GM18870 (cell line): ENCODE measurements around the gene BRIP1.
A peak's percentile ranks its signal among the peaks of the same experiment; 100 is the strongest.
"Not testable (repeated sequence)": the region's sequence is repeated elsewhere in the genome, so short reads cannot be mapped to it uniquely, and the experiment has no call there.

Source experiments
- ATAC-seq: cut with Tn5 transposase; IDR thresholded peaks from one replicate; pipeline ENCODE4 v1.9.1; 2021; ENCODE audit warnings: moderate library complexity; ENCODE audit not compliant: unreplicated experiment

BRIP1 gene

DNA sequence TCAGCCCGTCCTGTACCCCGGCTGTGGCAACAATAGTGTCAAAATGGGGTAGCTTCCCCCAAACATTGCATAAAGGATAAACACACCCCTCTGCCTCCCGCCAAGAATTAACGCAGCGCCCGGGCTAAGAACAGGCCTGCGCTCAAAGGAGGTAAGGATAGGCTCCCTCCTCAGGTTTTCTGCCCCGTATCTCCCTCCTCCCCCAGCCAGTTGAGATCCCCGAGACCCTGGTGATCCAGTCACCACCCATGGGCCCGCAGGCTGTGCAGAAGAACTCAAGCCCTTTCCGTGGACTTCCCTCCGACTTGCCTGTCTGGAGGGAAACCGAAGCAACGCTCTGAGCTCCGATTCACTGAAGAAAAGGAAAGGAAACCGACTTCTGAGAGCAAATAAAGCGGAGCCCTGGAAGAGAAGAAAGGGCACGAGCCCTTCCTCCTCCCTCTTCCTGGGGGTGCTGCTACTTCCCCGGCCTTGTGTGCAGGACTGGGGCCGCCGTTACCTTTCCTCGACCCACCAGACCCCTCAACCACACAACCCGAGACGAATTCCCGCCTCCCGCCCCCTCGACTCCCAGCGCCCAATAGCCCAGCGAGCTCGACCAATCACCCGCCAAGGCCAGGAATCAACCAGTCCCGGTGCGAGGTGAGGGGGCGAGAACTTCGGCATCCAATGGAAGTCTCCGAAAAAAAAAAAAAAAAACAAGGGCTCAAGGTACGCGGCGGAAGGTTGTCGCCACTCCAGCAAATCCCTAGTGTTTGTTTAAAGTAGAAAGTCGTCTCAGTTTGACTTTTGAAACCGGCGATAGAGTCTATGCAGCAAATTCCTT lies at the start of gene BRIP1:
BRIP1 (minus strand) TSS at position 554 of the 826 bp plus-strand sequence. CDS start 1,989 bp downstream, outside the sequence.
- ATAC-seq = peak; percentile 70

DNA sequence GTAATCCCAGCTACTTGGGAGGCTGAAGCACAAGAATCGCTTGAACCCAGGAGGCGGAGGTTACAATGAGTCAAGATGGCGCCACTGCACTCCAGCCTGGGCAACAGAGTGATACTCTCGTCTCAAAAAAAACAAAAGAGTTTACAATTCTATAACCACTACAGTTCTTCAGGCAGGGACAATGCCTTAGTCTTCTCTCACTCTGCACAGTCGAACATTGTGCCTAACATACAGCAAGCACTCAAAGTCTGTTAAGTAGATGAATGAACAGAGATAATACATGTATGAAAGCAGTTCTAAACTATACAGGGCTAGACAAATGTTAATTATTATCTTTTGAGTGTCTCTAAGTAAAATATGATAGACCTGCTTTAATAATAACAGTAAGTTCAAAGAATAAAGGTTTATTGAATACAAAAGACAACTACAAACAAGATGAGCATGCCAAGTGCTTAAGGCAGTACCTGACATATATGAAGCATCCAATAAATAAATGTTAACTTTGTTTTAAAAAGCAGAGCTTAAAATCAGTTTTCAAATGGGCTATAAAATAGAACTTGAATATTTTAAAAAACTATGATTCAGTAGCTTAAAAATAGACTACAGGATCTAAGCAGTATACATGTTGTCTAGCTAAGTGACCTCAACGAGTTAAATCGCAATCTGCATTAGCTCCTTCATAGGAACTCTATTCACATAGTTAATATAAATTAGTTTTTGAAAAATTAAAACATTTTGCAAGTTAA lies 45.1 kb upstream of the BRIP1 start:
- ATAC-seq = no peak

DNA sequence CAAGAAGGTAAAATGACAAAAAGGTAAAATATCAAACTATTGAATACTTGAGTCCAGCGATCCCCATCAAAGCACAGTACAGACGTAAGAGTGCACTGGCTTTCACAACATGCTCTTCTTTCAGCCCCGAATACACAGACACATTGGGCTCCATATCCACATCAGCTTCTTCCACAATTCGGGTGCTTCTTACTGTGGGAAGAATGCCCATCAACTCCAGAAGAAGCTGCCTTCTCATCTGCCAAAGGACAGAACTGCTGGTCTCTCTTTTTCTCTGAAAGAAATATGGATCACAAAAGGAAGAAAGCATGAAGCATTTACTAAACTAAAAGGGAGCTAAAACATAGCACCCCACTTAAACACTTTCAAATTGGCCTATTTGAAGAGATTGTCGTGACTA lies 44.0 kb upstream of the BRIP1 start:
- ATAC-seq = no peak

DNA sequence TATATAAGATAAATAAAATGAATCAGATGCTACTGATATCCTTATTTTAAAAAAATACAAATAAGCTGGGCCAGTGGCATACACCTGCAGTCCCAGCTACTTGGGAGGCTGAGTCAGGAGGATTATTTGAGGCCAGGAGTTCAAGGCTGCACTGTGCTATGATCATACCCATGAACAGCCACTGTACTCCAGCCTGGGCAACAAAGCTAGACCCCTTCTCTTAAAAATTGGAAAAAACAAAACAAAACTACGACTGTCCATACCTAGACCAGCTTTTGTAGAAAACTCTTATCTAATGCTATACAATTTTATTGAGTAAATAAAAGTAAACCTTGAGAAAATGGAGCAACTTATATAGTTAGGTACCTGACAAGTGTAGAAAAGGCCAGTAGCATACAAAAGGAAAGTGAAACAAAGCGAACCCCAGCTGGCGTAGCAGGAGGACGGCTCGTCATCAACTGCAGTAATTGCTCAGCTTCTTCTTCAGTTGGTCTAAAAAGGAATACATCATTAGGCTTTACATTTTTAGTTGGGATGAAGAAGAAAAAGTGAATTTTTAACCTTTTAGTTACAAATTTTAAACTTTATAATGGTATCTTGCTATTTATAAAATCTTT lies 40.9 kb upstream of the BRIP1 start:
- peak; percentile 69 for ATAC-seq

DNA sequence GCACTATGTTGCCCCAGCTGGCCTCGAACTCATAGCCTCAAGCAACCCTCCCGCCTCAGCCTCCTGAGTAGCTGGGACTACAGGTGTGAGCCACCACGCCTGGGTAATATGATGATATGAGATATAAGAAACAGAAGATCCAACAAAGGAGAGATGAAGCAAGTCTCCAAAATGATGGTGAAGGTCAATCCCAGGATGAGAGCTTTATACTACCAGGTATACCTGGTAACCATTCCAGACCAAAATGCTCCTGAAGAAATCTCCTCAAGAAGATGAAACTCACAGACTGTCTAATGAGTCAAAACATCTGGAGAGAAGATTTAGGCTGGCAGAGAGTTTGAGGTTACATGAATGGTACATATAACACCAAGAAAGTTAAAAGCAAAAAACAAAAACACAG lies 39.9 kb upstream of the BRIP1 start:
- ATAC-seq = no peak

DNA sequence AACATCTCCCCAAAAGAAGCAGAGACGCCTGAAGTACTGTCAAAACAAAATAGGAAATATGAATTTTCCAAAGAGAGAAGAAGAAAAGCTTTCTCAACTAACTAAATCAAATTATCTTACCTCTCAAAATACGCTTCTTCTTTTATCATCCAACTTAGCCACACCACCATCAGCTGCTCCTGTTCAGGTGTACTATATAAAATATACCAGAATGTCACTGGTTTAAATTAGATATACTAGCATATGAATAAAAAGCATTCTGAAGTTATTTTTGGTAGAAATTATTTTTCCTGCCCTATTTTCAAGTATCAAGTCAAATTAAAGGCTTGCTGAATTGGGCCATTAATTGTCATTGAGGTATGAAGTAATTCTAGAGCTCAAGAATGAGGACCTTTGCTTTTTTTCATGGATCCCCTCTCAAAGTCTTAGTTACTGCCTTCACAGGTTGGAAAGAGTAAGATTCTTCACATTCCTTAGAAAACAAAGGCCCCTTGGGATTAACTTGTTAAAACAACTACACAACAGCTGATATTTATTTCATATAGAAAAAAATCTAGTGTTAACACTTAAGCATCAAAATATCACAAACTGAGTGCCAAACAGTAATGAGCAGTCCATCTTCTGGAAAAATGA lies 34.3 kb upstream of the BRIP1 start:
- no peak for ATAC-seq

DNA sequence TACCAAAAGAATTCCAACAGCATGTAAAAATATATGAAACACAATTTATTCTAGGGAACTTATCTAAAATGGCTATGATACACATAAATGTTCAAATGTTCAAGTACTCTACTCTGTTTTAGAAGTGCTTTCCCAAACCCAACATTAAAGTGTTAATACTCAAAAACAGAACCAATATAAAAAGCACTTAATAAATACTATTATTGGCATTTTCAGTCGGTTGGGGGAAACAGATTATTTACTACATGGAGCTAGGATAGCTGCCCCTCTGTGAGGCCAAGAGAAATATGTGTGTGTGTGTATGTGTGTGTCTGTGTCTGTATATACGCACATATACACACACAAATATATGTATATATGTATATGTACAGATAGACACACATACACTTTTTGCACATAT lies 32.1 kb upstream of the BRIP1 start:
- ATAC-seq = no peak

DNA sequence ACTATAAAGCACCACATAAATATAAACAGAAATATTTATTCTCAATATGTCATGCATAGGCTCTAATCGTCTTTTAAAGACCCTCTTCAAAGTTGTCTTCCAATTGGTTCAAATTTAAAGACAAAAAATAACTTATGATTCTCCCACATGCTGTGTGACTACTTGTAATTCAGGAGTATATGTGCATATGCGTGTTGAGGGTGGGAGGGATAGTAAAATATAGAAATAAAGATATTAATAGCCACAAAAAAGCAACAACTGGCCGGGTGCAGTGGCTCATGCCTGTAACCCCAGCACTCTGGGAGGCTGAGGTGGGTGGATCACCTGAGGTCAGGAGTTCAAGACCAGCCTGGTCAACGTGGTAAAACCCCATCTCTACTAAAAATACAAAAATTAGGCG lies 31.0 kb upstream of the BRIP1 start:
- ATAC-seq = not testable (repeated sequence)

DNA sequence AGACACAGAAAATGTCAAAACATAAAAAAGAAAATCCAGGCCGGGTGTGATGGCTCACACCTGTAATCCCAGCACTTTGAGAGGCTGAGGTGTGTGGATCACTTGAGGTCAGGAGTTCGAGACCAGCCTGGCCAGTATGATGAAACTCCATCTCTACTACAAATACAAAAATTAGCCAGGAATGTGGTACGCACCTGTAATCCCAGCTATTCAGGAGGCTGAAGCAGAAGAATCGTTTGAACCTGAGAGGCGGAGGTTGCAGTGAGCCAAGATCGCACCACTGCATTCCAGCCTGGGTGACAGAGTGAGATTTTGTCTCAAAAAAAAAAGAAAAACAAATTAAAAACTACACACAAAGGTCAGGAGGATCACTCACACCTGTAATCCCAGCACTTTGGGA lies 24.4 kb upstream of the BRIP1 start:
- ATAC-seq = not testable (repeated sequence)

DNA sequence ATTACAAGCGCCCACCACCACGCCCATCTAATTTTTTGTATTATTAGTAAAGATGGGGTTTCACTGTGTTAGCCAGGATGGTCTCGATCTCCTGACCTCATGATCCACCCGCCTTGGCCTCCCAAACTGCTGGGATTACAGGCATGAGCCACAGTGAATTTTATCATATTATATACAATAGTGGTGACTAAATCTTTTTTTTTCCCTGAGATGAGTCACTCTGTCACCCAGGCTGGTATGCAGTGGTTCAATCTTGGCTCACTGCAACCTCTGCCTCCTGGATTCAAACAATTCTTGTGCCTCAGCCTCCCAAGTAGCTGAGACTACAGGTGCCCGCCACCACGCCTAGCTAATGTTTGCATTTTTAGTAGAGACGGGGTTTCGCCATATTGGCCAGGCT lies 22.5 kb upstream of the BRIP1 start:
- not testable (repeated sequence) for ATAC-seq

DNA sequence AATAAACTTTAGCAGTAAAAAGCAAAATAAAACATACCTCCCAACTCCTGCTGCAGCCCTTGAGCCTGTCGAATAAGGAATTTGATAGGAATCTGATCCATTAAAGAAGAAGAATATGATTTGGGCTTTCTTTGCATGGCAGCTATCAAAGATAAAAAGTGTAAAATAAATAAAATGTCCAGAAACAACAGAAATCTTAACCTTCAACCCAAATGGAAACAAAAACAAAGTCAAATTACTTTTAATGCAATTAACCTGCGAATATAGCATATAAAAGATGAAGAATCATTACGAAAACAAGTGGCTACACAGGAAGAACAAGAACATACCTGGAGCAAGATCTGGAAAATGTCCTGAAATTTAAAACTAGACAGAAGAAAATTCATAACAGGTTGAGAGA lies 21.5 kb upstream of the BRIP1 start:
- no peak for ATAC-seq

DNA sequence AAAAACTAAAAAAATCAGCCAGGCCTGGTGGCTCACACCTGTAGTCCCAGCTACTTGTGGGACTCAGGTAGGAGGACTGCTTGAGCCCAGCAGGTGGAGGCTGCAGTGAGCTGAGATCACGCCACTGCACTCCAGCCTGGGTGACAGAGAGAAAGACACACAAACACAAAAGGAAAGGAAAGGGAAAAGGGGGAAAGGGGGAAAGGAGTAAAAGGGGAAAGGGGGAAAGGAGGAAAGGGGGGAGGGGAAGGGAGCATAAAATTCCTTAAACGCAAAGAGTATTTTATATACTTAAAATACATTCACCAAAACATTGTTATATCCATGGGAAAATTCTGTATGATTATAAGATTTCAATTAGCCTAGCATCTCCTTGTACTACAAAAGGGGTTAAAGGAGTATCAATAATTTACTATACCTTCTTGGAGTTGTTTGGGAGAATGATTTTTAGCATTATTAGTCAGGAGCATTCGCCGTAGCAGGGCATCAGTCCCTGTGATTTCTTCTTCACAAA lies 17.3 kb upstream of the BRIP1 start:
- ATAC-seq = no peak

DNA sequence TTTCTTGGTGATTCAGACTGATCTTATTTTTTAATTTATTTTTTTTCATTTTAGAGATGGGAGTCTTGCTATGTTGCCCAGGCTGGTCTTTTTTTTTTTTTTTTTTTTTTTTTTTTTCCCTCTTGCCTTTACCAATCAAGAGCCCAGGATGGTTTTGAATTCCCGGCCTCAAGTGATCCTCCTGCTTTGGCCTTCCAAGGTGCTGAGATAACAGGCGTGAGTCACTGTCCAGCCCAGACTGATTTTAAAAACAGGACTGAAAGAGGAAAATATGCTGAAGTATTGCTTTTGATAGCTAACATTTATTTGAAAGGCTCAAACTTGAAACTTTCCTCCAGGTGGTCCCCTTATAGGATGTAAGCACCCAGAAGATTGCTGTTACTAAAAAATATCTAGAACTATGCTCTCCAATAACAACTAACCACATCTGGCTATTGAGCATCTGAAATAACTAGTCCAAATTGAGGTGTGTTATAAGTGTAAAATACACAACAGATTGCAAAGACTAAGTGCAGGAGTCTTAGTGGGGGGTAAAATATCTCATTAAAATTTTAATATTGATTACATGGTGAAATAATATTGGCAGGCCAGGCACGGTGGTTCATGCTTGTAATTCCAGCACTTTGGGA lies 15.8 kb upstream of the BRIP1 start:
- ATAC-seq = no peak

DNA sequence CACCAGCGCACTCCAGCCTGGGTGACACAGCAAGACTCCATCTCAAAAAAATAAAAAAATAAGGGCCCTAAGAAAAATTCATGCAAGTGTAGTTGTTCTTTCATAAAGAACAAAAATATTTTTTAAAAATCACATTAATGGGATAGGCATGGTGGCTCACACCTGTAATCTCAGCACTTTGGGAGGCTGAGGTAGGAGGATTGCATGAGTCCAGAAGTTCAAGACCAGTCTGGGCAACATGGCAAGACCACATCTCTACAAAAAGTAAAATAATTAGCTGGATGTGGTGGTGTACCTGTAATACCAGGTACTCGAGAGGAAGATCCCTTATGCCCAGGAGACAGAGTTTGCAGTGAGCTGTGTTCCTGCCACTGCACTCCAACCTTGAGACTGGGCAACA lies 15.2 kb upstream of the BRIP1 start:
- no peak for ATAC-seq

DNA sequence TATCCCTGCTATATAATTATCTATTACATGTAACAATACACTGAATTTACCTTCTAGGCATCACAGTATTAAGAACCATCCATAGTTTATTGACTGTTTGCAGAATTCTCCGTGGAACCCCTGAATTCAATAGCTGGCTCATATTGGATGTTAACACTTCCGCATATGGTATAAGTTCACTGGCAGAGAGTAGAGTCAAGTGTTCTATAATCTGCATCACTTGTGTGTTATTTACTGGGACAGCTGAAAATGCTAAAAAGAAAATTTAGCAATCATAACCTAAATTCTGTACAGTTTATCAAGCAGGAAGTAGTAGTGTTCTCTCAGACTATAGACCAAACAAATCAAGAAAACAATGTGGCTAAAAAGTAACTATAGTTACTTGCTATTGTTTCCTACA lies 14.5 kb upstream of the BRIP1 start:
- no peak for ATAC-seq

DNA sequence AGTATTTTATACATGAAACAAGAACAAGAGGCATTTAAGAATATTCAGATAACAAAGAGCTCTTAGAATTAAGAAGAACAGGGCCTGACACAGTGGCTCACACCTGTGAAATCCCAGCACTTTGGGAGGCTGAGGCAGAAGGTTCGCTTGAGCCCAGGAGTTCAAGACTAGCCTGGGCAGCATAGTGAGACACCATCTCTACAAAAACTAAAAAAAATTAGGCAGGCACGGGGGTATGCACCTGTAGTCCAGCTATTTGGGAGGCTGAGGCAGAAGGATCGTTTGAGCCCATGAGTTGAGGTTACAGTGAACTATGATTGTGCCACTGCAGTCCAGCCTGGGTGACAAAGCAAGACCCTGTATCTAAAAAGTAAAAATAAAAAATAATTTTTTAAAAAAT lies 12.5 kb upstream of the BRIP1 start:
- no peak for ATAC-seq

DNA sequence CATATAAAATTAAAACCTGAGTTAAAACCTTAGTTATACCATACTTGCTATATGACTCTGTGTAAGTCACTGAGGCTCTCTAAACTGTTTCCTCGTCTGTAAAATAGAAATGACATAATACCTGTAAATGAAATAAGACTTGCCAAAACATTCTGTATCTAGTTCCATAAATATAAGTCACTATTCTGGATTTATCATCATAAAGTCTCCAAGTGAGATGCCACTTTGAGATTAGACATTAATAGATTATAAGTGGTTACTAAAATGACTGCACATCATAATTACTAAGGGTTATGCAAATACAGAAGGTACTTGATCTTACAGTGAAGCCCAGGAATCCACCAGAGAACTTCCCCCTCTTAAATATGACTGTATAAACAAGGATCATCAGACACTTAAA lies 12.0 kb upstream of the BRIP1 start:
- no peak for ATAC-seq

DNA sequence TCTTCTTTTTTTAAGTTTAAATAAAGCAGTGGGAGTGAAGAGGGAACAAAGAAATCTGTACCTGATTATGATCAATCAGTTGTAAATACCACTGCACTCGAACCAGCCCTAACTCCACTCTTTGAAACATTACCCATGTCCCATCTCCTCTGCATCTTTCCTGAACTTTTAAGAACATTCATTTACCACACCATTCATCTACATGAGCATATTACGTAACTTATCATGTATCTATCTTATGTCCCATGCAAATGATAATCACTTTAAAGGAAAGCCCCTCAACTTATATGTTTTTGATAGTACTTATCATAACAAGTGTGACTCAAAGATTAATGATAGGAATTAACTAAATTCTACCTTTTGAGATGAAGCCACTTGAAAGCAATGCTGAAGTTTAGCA lies 10.7 kb upstream of the BRIP1 start:
- no peak for ATAC-seq

DNA sequence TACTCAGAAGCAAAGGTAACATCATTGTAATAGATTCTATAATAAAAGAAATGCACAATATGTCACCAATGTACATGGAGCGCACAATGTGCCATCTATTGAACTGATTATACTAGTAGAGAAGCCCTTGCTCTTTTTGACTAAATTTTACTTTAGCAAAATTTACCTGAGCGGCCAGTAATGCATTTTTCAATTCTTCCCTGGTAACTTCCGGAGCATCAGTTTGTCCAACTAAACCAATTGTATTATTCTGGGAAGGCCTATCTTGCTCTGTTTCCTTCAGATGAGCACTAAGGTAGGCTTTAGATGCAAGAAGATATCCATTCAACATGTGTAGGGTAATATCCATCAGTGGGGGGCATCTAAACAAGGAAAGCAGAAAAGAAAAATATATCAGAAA lies 8.8 kb upstream of the BRIP1 start:
- ATAC-seq = no peak

DNA sequence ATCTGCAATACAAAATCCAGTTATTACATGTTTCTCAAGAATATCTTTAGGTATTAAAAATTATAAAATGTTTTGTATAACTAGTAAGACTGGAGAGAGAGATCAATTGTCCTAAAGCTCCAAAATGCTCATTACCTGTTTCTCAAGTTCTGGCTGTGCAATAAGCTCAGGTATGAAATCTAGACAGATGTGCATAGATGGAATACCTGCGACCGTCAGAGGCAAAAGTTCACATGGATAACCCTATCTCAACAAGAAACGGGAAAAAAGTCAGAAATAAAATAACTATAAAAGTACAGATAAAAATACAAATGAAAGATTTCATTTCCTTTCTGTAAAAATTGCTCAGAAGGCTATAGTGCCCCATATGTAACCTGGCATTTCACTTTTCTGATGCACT lies 5.8 kb upstream of the BRIP1 start:
- ATAC-seq = no peak

DNA sequence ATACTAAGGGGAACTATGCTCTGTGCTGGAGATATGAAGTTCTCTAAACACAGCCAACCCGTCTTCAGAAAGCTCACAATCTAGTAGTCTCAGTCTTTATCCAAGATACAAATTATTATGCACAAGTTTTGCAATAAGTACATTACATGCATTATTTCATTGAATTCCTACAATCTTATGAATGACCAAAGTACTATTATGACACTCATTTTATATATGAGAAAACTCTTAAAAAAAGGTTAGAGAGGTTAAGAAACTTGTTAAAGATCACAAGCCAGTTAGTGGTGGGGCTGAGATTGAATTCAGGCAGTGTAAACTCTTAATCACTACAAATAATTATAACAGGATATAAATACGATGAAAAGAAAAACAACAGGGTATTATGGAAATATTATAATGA lies 4.7 kb upstream of the BRIP1 start:
- ATAC-seq = no peak
